Bronchial epithelial cell (primary cell): ENCODE results near the gene YKT6. TPM values are rescaled to one million over a fixed set of nuclear protein-coding genes. Genes with fewer than 3 reads are reported as not detected.

ENCODE experiments used
- DNase-seq: peaks from one replicate; pipeline ENCODE4 v3.0.0-alpha.2; 2010; ENCODE audit warnings: low read depth
- FAIRE-seq: peaks from 2 replicates; lab custom pipeline; 2011; peaks lifted over from hg19 to GRCh38; lab: Jason Lieb, UNC
- H3K27me3 ChIP-seq: 2 replicates; pipeline ENCODE4 v1.5.1; 2011; ENCODE audit warnings: low read length; ENCODE audit not compliant: control insufficient read depth, insufficient read depth
- H3K36me3 ChIP-seq: 2 replicates; pipeline ENCODE4 v1.5.1; 2011; ENCODE audit warnings: low read length; ENCODE audit not compliant: control insufficient read depth, insufficient read depth
- H3K4me3 ChIP-seq: 2 replicates; pipeline ENCODE4 v1.5.1; 2011; ENCODE audit warnings: mild to moderate bottlenecking, low read depth, low read length, control low read depth
- total RNA-seq: library from RNA; depleted of rRNA; stranded (reverse); fragments of >200 nt; gene quantifications from 2 replicates; pipeline ENCODE4 v1.2.1, GENCODE V29; 2014
- TF ChIP-seq, protein P1 (sequence below): IDR thresholded peaks from 2 replicates; pipeline ENCODE4 v1.5.1; 2011; ENCODE audit warnings: mild to moderate bottlenecking, moderate library complexity, low read length, control low read depth, inconsistent platforms; ENCODE audit not compliant: insufficient read depth, severe bottlenecking

Gene YKT6
- total RNA-seq, 1 donor from 2014 or later, result 74.5 TPM

DNA sequence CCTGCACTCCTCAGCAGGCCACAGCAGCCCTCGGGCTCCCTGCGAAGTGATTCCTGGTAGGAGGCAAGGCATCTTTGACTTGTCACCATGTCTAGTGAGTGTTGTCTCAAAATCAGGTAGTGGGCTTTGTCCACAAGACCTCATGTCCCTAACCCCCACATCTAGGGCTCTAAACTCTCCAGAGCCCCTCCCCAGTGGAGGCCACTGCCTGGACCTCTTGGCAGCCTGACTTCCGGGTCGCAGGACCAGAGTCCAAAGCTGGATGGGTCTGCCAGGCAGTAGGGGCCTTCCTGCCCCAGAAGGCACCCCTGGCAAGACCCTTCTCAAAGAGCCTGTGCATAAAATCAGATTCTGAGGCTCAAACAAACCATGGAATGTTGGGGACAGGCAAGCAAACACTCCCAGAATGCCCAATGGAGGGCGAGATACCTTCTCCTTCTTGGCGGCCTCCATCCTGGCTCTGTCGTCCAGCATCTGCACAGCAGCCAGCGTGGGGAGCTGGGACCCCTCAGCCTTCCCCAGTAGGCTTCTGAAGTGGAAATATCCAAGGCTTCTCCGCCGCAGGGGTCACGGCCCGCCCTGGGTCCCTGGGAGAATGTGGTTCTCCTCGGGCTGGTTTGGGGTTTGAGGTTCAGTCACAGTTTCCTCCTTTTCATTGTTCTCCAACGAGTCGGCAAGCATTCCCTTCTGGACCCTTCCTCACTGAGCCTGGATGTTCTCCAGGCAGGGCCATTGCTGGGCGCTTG lies 12.1 kb upstream of the YKT6 start:
- Histone ChIP-seq H3K36me3 (no peaks in the 10 kb centered on the region), H3K4me3 (no peak overlapping the region), H3K27me3 (no peaks in the 10 kb centered on the region)
- DNase-seq, result no peak
- FAIRE-seq, result no peak
- TF ChIP-seq, protein P1, sequence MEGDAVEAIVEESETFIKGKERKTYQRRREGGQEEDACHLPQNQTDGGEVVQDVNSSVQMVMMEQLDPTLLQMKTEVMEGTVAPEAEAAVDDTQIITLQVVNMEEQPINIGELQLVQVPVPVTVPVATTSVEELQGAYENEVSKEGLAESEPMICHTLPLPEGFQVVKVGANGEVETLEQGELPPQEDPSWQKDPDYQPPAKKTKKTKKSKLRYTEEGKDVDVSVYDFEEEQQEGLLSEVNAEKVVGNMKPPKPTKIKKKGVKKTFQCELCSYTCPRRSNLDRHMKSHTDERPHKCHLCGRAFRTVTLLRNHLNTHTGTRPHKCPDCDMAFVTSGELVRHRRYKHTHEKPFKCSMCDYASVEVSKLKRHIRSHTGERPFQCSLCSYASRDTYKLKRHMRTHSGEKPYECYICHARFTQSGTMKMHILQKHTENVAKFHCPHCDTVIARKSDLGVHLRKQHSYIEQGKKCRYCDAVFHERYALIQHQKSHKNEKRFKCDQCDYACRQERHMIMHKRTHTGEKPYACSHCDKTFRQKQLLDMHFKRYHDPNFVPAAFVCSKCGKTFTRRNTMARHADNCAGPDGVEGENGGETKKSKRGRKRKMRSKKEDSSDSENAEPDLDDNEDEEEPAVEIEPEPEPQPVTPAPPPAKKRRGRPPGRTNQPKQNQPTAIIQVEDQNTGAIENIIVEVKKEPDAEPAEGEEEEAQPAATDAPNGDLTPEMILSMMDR, result no peak

GRCh38 chr7:44189286-44189992 lies 11.3 kb upstream of the YKT6 start, which contains the start of gene GCK:
Gene GCK (minus strand): TSS chr7:44189439. CDS start chr7:44188953, 486 bp downstream.
- Histone ChIP-seq H3K4me3 (no peak within 1 kb of the TSS), H3K36me3 (no peaks in the 10 kb centered on the region), H3K27me3 (no peaks in the 10 kb centered on the region)
- FAIRE-seq (no peak), DNase-seq (no peak)
- TF ChIP-seq, protein P1, result no peak

GRCh38 chr7:44189993-44190872 lies 10.5 kb upstream of the YKT6 start:
- no peaks in the 10 kb centered on the region for H3K27me3 ChIP-seq
- FAIRE-seq (no peak), DNase-seq (no peak)
- TF ChIP-seq, protein P1, result no peak
- H3K4me3 ChIP-seq, result no peak overlapping the region
- no peaks in the 10 kb centered on the region for H3K36me3 ChIP-seq

DNA sequence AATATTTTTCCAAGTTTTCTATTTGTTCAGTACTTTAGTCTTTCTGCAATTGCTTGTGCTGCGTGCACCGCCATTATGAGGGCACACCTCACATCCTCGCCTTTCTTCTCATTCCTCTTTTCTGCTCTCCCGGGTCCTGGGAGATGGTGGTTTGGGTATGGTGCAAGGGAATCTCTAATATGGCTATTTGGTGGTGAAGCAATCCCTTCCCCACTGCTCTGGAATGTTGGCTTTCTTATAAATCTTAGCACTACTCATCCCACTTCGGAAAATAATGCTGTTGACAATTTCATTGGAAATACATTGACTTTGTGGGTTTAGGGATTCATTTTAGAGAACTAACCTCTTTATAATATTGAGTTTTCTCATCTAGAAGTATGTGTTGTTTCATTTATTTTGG lies 9.6 kb upstream of the YKT6 start:
- H3K4me3 ChIP-seq, result no peak overlapping the region
- H3K27me3 ChIP-seq, result no peaks in the 10 kb centered on the region
- no peak for DNase-seq
- no peaks in the 10 kb centered on the region for H3K36me3 ChIP-seq
- no peak for FAIRE-seq
- TF ChIP-seq, protein P1, result no peak

DNA sequence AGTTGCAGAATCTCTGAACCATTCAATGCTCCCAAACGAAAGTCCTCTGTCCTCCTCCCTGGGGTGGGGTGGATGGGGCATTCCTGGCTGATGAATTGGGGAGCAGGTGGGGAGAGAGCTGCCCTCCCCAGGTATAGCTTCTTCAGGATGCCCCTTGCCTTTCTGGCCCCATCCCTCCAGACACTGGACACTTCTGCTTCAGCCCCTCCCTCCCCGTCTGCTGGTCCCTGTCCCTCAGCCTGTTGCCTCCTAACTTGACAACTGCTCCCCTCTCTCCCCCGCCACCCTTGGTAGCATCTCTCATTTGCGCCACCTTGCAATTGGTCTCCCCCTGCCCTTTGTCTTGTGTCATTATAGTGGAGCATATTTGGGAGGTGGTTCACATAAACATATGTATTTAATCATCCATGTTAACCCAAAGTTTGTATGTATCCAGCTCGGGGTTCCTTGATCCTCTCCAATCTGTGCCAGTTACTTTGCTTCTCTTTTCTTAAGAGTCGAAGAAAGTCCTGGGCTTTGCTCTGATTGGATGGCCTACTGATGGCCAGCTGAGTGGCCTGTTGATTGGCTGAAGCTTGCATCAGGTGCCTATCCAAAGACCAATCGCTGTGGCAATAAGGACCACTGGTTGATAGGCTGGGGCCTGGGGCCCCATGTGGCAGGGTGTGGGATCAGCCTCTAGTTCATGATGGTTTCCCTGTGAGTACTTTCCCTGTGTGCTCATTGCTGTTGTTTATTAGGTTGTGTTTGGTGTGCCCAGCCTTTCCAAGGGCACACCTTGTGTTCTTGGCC lies 7.6 kb upstream of the YKT6 start:
- Histone ChIP-seq H3K36me3 (no peaks in the 10 kb centered on the region), H3K27me3 (no peaks in the 10 kb centered on the region), H3K4me3 (no peak overlapping the region)
- FAIRE-seq, result no peak
- DNase-seq, result no peak
- TF ChIP-seq, protein P1, result no peak
